ENCODE results near the gene TEDC1.
A peak's percentile ranks its signal among the peaks of the same experiment; 100 is the strongest.

The TEDC1 gene

DNA sequence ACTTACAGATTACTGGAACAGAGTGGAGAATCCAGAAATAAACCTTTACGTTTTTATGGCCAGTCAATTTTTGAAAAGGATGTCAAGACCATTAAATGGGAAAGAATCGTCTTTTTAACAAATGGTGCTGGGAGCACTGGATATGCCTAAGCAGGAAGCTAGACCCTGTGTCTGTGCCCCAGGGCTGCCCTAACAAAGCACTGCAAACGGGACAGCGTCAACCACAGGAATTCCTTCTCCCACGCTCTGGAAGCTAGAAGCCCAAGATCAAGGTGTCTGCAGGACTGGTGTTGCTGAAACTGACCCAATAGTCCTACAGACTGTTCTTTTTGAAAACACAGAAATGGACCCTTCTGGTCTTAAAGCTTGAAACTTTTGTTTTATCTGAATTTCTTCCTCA, 26.1 kb downstream of the TEDC1 start:
- DNase-seq (ENCODE audit: low read depth in 4 of 4, low spot score in 1 of 4), result no peak

DNA sequence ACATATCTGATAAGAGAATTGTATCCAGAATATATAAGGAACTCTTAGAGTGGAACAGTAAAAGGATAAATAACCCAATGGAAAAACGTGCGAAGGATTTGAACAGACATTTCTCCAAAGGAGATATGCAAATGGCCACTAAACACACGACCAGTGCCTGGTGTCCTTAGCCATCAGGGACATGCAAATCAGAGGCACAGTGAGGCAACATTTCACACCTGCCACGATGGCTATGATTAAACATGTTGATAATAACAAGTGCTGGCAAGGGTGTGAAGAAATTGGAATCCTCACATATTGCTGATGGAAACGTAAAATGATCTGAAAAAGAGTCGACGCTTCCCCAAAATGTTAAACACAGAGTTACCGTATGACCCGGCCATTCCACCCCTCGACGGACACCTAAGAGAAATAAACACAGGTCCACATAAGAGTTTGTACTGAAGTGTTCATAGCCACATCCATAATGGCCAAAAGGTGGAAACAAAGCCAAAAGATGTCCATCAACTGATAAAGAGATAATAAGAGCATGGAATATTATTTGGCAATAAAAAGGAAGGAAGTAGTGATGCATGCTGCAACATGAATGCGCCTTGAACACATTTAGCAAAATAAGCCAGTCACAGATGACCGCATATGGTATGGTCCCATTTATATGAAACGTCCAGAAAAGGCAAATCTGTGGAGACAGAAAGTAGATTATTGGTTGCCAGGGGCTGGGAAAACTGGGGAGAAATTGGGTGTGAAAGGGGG, 29.1 kb downstream of the TEDC1 start:
- DNase-seq (ENCODE audit: low read depth in 4 of 4, low spot score in 1 of 4), result no peak

- DNase-seq (ENCODE audit: low read depth in 4 of 4, low spot score in 1 of 4), result no peak
Observed at GRCh38 chr14:105525326-105525725, 34.3 kb downstream of the TEDC1 start.

DNA sequence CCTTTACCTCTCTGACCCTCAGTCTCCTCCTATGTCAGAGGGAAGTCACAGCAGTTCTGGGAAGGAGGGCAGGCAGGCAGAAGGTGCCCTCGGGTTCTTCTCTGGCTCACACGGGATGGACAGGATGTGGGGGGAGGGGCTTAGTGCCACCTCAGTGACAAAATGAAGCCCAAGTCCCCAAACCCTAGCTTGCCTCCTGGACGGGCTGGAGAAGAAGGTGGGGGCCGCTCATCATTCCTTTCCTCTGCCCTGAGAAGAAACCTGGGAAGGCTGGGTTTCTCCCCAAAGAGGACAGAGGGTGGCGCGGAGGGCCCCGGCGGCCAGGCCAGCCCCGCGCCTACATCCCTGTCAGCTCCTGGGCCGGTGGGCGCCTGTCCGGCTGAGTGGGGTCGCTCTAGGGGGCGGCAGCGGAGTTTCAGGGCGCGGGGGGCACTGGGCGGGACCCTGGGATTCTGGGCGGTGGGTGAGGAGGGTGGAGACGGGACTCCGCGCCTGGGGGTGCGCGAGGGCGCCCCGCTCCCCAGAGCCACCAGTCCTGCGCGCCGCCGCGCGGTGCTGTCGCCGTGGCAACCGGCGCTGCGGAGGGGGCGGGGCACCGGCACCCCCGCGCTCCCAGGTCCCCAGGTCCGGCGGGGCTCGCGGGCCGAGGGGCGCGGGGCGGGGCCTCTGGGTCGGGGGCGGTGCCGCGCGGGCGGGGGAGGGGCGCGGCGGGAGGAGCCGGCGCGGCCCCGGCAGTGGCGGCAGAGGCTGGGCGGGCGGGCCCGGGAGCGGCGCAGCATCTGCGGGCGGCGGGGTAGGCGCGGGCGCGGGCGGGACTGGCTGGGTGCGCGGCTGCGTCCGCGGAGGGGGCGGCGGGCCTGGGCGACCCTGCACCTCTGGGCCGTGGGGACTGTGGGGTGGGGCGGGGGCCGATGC, 35.1 kb downstream of the TEDC1 start, which contains the start of gene TMEM121:
Gene TMEM121 (plus strand): TSS at position 723 of the 915 bp plus-strand sequence. CDS start 2,252 bp downstream, outside the sequence.
- DNase-seq (ENCODE audit: low read depth in 4 of 4, low spot score in 1 of 4), result peak in 1 of 4 experiments; percentile 17

DNA sequence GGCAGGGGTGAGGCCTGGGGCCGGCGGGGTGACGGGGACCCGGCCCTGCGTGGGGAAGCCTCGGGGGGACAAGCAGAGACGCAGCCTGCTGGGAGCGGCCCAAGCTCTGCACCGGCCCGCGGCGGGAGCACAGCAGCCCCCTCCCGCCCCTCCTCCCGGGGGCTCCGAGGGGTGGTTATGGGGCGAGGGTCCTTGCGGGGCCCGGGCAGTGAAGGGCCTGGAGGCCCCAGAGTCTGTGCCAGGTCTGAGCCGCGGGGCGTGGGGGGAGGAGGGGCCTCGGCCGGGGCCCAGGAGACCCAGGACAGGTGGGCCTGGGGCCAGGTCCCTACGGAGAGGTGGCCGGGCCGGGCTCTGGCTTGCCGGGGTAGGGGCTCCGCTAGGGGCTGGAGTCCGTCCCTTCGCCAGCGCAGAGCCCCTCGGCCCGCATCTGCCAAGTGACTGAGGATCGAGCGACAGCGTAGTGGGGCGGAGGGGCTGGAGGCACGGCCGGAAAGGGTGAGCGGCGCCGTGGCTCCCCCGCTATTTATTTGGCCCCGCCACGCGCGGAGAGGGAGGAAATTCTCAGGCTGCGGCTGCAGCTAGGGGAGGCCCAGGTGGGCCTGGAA, 35.8 kb downstream of the TEDC1 start:
- DNase-seq (ENCODE audit: low read depth in 4 of 4, low spot score in 1 of 4), result no peak

DNA sequence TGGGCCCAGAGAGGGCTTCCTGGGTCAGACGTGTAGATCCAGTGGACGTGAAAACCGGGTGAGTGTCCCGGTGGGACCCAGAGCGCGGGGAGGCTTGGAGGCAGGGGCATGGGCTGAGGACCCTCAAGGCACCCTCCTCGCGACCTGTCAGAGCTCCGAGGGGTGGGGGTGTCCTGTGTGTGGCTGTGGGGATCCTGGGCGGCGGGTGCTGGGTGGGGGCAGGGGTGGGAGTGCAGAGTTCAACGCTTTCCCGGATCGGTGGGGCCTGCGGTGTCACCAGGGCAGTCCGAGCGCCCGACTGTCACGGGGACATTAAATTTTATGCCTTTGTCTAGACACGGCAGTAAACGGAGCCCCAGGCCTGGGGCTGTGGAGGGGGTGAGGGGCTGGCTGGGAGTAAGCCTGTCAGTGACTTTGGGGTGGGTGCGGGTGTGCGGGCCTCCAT, 36.4 kb downstream of the TEDC1 start:
- no peak for DNase-seq (ENCODE audit: low read depth in 4 of 4, low spot score in 1 of 4)

DNA sequence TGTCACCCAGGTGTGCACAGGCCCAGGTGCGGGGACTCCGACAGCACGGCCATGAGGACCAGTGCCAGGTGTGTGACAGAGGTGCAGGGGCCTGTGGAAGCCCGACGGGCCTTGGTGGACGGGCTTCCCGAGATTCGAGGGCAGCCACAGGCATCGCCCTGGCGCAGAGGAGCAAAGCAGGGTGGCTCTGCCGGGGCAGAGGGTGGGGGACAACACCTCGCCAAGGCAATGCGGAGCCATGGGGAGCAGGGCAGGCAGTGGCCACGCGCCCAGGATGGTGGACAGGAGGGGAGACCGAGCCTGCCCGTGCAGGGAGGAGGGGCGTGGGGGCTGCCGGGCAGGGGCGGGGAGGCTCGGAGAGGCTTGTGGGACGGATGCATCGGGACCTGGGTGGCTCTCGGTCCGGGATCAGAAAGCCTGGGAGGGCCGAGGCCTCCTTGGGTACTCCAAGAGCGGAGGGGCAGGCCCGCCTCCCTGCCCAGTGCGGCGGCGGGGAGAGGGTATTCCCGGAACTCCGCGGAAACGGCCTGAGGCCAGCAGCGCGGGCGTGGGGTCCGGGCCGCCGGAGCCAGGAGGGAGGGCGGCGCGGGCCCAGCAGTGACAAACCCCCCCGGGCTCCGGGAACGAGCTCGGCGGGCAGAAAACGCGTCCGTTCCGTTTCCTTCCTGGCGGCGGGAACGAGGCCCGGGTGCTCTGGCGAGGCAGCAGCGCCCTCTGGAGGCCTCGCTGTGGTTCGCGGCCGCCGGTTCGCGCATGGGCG, 37.0 kb downstream of the TEDC1 start:
- DNase-seq (ENCODE audit: low read depth in 4 of 4, low spot score in 1 of 4), result peak in 3 of 4 experiments; percentile 71 to 75 (median 73)

- DNase-seq (ENCODE audit: low read depth in 4 of 4, low spot score in 1 of 4), result peak in 2 of 4 experiments; percentile 32 to 44
Observed at GRCh38 chr14:105528586-105529318, 37.7 kb downstream of the TEDC1 start.

DNA sequence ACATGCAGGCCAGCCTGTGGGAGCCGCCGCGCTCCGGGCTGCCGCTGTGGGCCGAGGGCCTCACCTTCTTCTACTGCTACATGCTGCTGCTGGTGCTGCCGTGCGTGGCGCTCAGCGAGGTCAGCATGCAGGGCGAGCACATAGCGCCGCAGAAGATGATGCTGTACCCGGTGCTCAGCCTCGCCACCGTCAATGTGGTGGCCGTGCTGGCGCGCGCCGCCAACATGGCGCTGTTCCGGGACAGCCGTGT, 38.2 kb downstream of the TEDC1 start:
- no peak for DNase-seq (ENCODE audit: low read depth in 4 of 4, low spot score in 1 of 4)

GRCh38 chr14:105529569-105530284, 38.7 kb downstream of the TEDC1 start:
- DNase-seq (ENCODE audit: low read depth in 4 of 4, low spot score in 1 of 4), result peak in 2 of 4 experiments; percentile 25 to 38

- no peak for DNase-seq (ENCODE audit: low read depth in 4 of 4, low spot score in 1 of 4)
Observed at GRCh38 chr14:105530285-105531087, 39.4 kb downstream of the TEDC1 start.

GRCh38 chr14:105531088-105531893, 40.2 kb downstream of the TEDC1 start:
- DNase-seq (ENCODE audit: low read depth in 4 of 4, low spot score in 1 of 4), result no peak

DNA sequence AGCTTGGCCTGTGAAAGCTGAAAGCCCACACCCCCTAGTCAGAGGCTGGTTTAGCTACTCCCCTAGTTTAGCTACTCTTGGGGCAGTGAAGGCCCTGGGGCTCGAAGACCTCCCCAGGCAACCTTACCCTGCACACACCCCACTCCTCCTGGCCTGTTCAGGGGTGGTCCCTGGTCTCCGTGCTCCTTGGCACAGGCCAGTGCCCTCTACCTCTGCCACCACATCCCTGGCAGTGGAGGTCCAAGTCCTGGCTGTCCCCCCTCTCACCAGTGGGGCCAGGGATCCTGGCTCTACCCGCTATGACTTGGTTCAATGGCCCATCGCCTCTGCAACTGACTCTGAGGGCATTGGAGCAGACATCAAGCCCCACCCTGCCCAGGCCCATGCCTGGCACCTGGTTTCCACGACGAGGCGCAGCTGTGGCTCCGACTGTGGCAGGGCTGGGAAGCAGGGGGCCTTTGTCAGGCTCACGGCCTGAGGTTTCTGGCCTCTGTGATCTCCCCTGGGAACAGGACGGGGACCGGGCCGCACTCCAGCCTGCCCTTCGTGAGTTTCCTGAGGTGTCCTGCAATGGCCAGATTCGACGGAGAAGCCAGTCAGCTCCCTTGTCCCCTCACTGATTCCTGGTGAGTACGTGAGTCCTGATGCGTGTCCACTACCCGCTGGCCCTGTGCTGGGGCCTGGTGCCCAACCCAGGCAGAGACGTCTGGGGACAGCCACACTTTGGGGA, 41.0 kb downstream of the TEDC1 start:
- no peak for DNase-seq (ENCODE audit: low read depth in 4 of 4, low spot score in 1 of 4)

GRCh38 chr14:105532735-105533141, 41.7 kb downstream of the TEDC1 start:
- no peak for DNase-seq (ENCODE audit: low read depth in 4 of 4, low spot score in 1 of 4)

- no peak for DNase-seq (ENCODE audit: low read depth in 4 of 4, low spot score in 1 of 4)
Observed at GRCh38 chr14:105533391-105533790, 42.3 kb downstream of the TEDC1 start.

DNA sequence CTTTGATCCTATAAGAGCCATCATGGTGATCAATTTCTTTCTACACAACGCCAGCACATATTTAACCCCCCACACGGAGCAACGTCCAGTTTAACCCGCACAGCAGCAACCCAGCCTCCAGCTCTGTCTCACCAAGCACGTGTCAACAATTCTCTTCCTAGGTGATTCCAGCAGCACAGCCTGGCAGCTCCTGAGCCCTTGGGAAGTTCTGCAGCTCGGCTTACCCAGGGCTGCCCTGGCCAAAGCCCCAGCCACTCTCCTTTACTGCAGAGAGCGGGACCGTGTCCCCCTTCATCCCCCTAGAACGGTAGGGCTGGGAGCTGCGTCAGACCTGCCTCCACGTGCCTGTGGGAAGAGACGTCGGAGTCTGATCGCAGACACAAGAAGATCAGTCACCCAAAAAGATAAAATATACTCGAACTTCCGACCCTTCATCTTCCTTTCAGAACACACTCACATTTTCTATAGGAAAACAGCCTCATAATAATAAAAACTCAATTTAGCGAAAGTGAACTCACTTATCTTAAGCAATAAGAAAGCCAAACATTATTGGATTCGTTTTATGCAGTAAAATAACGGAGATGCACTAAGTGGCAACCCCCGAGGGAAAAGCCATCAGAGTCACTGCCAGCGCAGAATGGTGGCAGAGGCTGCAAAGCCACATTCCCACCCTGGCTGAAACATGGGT, 42.9 kb downstream of the TEDC1 start:
- no peak for DNase-seq (ENCODE audit: low read depth in 4 of 4, low spot score in 1 of 4)

GRCh38 chr14:105534586-105534985, 43.5 kb downstream of the TEDC1 start:
- DNase-seq (ENCODE audit: low read depth in 4 of 4, low spot score in 1 of 4), result no peak

Measured in stimulated activated CD4-positive, alpha-beta T cell treated with anti-CD3 and anti-CD28 coated beads, Interleukin-1b, Interleukin-23, amount 100 ng/mL, for 24 hours (primary cell).